ENCODE results near the gene ELOB. TPM values are rescaled to one million over a fixed set of nuclear protein-coding genes. Genes with fewer than 3 reads are reported as not detected.

Gene ELOB
- total RNA-seq, 1 donor from 2014 or later: 946 TPM

DNA sequence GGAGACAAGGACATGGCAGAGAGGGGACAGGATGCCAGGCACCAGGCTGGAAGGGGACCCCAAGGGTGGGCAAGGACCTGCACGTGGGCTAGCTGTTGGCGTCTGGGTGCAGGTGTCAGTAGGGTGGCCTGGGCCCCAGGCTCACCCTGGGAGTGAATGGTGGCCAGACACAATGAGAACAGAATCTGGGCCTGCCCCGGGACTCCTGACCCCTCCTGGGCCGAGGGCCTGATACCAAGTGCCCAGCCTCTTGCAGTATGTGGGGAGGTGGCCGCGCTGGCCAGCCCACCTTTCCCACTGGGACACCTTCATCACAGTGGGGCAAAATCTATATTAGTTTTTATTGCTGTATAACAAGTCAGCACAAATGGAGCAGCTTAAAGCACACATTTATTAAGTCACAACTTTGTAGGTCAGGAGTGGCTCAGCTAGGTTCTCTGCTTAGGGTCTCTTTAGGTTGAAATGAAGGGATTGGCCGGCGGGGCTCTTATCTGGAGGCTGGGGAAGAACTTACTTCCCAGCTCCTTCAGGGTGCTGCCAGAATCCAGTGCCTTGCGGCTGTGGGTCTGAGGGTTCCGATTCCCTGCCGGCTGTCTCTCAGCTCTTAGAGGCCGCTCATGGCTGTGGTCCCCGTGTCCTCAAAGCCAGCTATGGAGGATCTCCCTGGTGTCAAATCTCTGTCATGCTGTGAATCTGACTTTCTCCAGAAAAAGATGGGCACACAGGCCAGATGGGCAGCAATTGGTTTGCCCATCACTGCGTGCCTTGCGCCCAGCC, 6.7 kb upstream of the ELOB start:
- TF ChIP-seq, protein P1, sequence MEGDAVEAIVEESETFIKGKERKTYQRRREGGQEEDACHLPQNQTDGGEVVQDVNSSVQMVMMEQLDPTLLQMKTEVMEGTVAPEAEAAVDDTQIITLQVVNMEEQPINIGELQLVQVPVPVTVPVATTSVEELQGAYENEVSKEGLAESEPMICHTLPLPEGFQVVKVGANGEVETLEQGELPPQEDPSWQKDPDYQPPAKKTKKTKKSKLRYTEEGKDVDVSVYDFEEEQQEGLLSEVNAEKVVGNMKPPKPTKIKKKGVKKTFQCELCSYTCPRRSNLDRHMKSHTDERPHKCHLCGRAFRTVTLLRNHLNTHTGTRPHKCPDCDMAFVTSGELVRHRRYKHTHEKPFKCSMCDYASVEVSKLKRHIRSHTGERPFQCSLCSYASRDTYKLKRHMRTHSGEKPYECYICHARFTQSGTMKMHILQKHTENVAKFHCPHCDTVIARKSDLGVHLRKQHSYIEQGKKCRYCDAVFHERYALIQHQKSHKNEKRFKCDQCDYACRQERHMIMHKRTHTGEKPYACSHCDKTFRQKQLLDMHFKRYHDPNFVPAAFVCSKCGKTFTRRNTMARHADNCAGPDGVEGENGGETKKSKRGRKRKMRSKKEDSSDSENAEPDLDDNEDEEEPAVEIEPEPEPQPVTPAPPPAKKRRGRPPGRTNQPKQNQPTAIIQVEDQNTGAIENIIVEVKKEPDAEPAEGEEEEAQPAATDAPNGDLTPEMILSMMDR (IDR thresholded peaks at IDR 0.05; ENCODE audit: insufficient read depth, low read length, severe bottlenecking): no peak
- Histone ChIP-seq H3K4me3 (ENCODE audit: low read depth, low read length) (no peak overlapping the region), H3K27me3 (ENCODE audit: control insufficient read depth, insufficient read depth, low read length) (peaks cover 20% of the 10 kb centered on the region), H3K36me3 (ENCODE audit: control insufficient read depth, insufficient read depth, low read length) (no peaks in the 10 kb centered on the region)
- FAIRE-seq (no peak), DNase-seq (ENCODE audit: low read depth) (no peak)

DNA sequence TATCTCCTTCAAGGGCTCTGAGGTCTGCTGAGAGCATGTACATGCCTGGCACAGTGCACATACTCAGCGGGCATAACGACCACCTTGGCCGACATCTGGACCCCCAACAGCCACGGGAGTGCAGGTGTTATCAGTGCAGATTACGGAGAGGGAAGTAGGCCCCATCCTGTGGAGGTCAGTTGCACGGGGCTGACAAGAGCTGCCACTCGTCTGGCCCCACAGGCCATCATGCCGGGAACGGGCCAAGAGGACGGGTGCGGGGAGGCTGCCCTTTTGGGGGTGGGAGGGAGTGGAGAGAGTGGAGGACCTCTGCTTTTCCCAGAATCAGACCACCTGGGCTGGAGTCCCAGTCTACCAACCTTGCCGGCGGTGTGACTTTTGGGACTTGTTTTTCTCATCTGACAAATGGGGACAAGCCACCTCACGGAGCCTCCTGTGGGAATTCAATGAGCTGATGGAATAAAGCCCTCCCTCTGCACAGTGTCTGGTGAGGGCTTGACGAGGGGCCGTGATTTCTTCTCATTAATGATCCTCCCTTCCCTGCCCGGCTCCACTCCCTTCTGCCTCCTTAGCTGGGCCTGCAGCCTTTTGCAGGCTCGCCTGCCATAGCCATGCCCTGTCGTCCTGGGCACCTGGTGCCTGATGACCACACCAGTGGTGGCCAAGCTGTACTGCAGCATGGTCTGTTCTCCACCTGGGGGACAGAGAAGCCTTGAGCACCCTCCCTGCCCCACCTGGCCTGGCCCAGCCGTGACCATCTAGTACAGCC, 5.7 kb upstream of the ELOB start:
- peaks cover 17% of the 10 kb centered on the region for H3K27me3 ChIP-seq (ENCODE audit: control insufficient read depth, insufficient read depth, low read length)
- no peaks in the 10 kb centered on the region for H3K36me3 ChIP-seq (ENCODE audit: control insufficient read depth, insufficient read depth, low read length)
- TF ChIP-seq, protein P1 (IDR thresholded peaks at IDR 0.05; ENCODE audit: insufficient read depth, low read length, severe bottlenecking): no peak
- no peak for DNase-seq (ENCODE audit: low read depth)
- FAIRE-seq: no peak
- no peak overlapping the region for H3K4me3 ChIP-seq (ENCODE audit: low read depth, low read length)

DNA sequence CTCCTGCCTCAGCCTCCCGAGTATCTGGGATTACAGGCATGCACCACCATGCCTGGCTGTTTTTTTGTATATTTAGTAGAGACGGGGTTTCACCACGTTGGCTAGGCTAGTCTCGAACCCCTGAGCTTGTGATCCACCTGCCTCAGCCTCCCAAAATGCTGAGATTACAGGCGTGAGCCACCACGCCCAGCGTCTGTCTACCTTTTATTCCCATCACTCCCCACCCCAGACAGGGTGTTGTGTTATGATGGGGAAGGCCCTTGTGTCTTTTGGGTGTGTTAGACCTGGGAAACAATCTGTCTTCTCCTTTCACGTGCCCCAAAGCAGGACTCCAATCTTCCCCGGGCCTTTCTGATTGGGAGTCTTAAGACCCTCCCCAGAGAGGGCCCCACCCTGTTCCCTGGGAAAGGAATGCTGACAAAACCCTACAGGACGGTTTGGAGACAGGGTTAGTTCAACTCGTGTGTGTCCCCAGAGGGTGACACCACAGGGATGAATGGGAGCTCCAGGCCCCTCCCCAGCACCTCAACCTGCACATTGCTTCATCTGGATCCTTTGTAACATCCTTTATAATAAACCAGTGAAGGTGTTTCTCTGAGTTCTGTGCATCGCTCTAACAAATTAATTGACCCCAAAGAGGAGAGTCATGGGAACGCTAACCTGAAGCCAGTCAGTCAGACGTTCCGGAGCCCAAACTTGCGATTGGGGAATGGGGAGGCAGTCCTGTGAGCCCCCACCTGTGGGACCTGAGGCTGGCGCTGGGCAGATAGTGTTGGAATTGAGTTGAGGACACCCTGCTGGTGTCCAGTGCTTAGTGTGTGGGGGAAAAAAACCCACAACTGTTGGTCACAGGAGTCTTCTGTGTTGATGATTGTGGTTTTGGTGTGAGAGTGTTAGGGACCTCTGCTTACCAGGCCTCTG, 3.2 kb upstream of the ELOB start:
- peaks cover under 1% of the 10 kb centered on the region for H3K36me3 ChIP-seq (ENCODE audit: control insufficient read depth, insufficient read depth, low read length)
- no peak for DNase-seq (ENCODE audit: low read depth)
- TF ChIP-seq, protein P1 (IDR thresholded peaks at IDR 0.05; ENCODE audit: insufficient read depth, low read length, severe bottlenecking): no peak
- no peak for FAIRE-seq
- H3K4me3 ChIP-seq (ENCODE audit: low read depth, low read length): no peak overlapping the region
- H3K27me3 ChIP-seq (ENCODE audit: control insufficient read depth, insufficient read depth, low read length): peaks cover 7% of the 10 kb centered on the region

DNA sequence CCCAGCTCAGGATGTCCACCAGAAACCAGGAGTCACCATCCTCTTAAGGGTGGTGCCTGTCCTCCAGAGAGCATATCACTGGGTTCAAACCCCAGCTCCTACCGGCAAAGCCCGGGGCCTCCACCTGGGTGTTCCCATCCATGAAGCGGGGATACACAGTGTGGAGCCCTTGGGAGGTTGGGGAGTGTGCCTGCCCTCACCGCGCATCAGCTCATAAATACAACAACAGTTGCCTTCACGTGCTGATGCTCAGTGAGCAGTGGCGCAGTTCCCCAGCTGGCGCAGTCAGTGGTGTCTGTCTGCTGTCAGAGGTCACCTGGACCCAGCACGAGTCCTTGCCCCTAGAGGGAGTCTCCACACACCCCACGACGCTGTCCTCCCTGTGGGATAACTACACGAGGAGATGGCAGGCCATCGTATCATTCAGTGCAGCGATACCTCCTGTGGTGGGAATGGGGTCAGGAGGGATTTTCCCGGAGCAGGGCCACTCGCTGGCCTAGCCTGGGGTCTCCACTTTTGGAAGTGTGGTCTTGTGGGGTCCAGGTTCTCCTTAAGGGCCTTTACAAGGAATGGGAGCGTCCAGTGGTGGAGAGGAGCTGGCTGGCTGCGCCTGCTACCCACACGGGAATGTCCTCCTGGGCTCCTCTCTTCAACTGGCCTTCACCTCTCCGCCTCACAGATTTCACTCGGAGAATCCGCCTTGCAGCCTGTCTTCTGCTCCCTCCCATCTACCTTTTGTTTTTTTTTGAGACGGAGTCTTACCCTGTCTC, 2.3 kb upstream of the ELOB start:
- no peak for DNase-seq (ENCODE audit: low read depth)
- Histone ChIP-seq H3K4me3 (ENCODE audit: low read depth, low read length) (no peak overlapping the region), H3K36me3 (ENCODE audit: control insufficient read depth, insufficient read depth, low read length) (peaks cover 7% of the 10 kb centered on the region), H3K27me3 (ENCODE audit: control insufficient read depth, insufficient read depth, low read length) (no peaks in the 10 kb centered on the region)
- TF ChIP-seq, protein P1 (IDR thresholded peaks at IDR 0.05; ENCODE audit: insufficient read depth, low read length, severe bottlenecking): no peak
- FAIRE-seq: no peak

DNA sequence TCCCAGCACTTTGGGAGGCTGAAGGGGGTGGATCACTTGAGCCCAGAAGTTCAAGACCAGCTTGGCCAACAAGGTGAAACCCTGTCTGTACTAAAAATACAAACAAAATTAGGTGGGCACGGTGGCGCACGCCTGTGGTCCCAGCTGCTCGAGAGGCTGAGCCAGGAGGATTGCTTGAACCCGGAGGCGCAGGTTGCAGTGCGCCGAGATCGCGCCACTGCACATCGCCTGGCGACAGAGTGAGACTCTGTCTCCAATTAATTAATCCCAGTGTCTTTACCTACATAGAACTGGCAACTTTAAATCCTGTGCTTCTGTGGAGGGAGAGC, 1.5 kb upstream of the ELOB start:
- peaks cover 9% of the 10 kb centered on the region for H3K36me3 ChIP-seq (ENCODE audit: control insufficient read depth, insufficient read depth, low read length)
- DNase-seq (ENCODE audit: low read depth) (no peak), FAIRE-seq (no peak)
- TF ChIP-seq, protein P1 (IDR thresholded peaks at IDR 0.05; ENCODE audit: insufficient read depth, low read length, severe bottlenecking): no peak
- no peak overlapping the region for H3K4me3 ChIP-seq (ENCODE audit: low read depth, low read length)
- no peaks in the 10 kb centered on the region for H3K27me3 ChIP-seq (ENCODE audit: control insufficient read depth, insufficient read depth, low read length)
